AG10803 (cell line): ENCODE results near the gene SCEL.

ENCODE experiments used
- DNase-seq: peaks from one replicate; pipeline ENCODE4 v3.0.0; 2010; ENCODE audit warnings: low read depth
- H3K4me3 ChIP-seq: 2 replicates; pipeline ENCODE4 v1.5.1; 2011; ENCODE audit warnings: mild to moderate bottlenecking, low read length, control low read depth
- TF ChIP-seq, protein P1 (sequence below): conservative IDR thresholded peaks from 2 replicates; pipeline ENCODE4 v1.5.1; 2011; ENCODE audit warnings: mild to moderate bottlenecking, low read length, control low read depth, inconsistent platforms

Gene SCEL

DNA sequence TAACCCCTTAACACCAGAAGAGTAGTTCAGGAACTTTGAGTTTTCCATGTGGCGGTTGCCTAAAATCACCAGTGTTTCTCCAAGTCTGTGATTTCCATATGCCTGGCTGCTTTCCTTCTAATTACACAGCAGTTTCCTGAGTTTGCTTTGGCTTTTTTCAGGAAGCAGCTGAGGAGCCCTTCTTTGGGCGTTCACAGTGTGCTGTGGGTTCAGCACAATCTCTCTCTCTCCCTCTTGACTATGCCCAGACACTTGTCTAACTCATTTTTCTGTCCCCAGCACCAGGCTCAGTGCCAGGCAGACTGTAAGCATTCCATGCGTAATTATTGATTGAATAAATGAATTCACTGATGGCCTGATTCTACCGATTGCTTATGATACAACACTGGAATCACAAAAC is 19.7 kb downstream of the SCEL start:
- DNase-seq = no peak
- TF ChIP-seq, protein P1, sequence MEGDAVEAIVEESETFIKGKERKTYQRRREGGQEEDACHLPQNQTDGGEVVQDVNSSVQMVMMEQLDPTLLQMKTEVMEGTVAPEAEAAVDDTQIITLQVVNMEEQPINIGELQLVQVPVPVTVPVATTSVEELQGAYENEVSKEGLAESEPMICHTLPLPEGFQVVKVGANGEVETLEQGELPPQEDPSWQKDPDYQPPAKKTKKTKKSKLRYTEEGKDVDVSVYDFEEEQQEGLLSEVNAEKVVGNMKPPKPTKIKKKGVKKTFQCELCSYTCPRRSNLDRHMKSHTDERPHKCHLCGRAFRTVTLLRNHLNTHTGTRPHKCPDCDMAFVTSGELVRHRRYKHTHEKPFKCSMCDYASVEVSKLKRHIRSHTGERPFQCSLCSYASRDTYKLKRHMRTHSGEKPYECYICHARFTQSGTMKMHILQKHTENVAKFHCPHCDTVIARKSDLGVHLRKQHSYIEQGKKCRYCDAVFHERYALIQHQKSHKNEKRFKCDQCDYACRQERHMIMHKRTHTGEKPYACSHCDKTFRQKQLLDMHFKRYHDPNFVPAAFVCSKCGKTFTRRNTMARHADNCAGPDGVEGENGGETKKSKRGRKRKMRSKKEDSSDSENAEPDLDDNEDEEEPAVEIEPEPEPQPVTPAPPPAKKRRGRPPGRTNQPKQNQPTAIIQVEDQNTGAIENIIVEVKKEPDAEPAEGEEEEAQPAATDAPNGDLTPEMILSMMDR = no peak
- H3K4me3 ChIP-seq = no peak overlapping the region

DNA sequence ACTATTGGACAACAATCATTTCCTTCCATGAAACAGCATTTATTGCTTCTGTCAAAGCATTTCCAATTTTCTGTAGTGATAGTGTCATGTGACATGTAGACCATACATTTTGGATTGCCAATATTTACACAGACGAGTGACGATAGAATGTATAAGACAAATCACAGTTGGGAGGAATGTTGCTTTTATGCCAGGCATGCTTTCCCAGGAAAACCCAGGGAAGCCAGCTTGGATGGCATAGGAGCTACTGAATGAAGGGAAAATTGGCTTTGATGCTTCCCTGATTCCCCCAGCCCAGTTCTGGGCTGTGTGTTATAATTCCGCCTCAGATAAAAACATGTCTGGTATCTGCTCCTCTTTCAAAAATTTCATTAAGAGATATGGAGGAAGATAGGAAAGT is 22.5 kb downstream of the SCEL start:
- TF ChIP-seq, protein P1 = no peak
- no peak overlapping the region for H3K4me3 ChIP-seq
- no peak for DNase-seq

DNA sequence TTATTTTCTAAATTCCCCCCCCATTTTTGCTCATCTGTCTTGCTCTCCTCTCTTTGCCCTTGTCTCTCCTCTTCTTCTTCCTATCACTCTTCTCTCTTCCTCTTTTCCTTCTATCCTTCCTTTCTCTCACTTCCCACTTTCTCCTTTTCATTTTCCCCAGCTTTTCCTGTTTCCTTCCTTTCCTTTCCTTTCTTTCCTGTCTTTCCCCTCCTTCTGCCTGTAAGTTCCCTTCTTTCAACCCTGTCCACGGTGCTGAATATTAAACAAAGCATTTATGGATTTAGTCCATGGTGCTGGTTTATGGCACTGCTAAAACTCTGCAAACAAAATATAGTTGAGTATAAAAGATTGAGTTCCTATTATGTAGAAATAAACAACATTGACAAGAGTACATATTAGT is 27.6 kb downstream of the SCEL start:
- TF ChIP-seq, protein P1 = no peak
- peak; percentile 20 for DNase-seq
- H3K4me3 ChIP-seq = no peak overlapping the region

DNA sequence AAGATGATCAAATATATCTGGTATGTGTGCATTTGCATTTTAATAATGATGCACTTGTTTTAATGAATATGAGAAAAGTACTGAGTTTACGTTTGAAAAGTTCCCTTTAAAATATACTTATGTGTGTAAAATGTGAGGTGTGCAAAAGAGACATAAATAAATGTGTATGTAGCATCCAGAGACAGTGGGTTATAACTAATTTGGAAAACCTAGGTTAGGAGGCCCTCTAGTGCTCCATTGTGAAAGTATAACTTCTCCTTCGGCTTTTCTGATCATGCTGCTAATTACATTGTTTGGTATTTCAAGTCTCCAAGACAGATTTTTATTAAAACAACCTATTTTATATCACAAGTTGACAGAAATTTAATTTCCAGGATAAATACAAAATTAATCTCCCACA is 30.1 kb downstream of the SCEL start:
- TF ChIP-seq, protein P1 = peak; percentile 62
- no peak overlapping the region for H3K4me3 ChIP-seq
- peak; percentile 27 for DNase-seq

DNA sequence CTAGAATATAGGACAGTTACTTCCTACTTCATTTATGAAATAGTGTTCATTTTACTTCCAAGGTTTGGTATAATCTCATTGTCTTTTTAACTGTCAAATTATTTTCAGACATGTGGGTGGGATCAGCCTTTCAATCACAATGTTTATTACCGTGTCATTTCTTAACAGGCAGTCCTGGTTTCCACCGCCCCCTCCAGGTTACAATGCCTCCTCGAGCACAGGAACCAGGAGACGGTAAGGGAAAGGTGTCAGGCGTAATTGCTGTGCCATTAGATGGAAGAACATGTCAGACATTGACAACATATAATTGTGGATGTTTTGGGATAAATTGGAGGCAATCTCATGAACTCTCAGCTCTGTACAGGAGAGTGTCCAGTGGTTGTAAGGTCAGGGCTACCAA is 36.5 kb downstream of the SCEL start:
- TF ChIP-seq, protein P1 = no peak
- no peak overlapping the region for H3K4me3 ChIP-seq
- no peak for DNase-seq

DNA sequence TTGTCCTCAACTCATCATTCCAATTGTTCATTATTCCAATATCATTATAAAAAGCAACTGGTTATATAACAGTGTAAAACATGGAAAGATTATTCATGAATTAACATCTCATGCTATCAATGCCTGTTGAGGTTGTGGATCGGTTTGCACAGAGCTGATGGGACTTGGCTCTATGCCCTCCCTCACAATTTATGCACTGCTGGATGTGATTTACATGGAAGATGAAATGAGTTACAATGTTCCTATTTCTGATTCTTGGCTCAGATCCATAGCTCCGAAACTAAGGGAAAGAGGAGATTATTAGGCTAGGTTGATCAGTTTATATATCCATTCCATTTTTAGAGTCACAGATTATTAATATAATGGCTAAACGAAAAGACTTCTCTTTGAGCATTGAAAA is 38.6 kb downstream of the SCEL start:
- H3K4me3 ChIP-seq = no peak overlapping the region
- TF ChIP-seq, protein P1 = no peak
- no peak for DNase-seq

DNA sequence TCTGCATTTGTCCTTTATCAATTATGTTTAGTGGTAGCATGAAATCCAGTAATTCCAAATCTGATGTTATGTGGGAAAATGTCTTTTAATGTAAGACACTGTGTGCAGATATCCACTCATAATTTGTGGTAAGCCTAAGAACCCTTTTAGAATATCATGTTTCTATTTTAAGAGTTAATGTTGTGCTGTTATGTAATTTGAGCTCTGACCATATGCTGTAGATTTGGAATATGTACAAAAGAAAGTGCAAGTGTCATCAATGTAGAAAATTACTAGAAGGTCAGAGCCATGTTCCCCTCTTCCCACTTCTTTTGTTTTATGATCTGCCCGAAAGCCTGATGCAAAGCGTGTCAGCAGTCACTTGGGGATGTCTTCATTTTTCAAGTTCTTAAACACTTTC is 44.5 kb downstream of the SCEL start:
- no peak for DNase-seq
- H3K4me3 ChIP-seq = no peak overlapping the region
- TF ChIP-seq, protein P1 = no peak
